Kidney capillary endothelial cell (primary cell): ENCODE measurements around the gene MRPL23.

Experiments
- DNase-seq: peaks from one replicate; pipeline ENCODE4 v3.0.0-alpha.2; 2018; ENCODE audit warnings: low spot score

MRPL23 gene

DNA sequence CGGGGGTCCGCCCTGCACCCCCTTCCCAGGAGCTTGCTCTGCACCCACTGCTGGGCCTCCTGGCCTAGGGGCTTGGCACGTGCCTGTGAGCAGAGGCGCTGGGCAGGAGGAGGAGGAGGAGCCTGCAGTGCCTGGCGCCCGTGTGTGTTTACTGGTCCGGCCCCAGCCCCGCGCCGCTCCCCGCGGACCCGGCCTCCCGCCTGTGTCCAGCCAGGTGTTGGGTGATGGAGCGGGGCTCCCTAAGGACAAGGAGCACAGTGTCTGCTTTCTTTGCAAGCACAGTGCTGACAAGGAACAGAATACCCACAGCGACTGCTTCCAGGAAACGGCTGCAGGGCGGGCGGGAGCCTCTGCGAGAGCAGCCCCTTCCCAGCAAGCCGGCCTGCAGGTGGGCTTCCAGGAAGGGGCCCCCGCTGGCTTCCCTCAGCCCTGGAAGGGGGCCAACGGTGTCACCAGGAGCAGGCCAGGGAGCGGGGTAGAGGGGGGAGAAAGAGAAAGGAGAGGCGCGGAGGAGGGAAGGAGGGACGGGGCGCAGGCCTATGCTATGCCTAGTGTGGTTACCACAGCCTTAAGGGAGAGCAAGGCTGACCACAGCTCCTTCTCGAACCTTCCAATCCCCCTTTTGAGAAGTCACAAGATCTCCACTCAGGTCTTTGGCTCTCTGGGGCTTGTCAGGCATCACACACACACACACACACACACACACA, 43.9 kb downstream of the MRPL23 start:
- no peak for DNase-seq

DNA sequence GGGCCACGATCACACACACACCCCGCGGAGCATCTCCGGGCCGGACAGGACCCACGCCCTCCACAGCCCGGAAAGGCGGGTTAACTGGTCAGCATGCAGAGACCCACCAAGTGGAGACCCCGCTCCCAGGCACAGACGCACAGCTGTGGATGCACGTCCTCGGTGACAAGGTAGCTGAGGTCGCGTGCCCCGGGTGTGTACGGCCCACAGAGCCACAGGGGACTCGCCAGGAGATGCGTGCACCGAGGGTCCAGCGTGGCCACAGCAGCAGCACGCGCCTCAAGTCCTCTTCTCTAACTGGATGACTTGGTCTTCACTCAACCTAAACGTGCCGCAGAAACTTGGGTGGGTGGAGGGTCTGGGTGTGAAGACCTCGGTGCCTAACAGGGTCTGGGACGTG, 45.0 kb downstream of the MRPL23 start:
- DNase-seq: no peak

DNA sequence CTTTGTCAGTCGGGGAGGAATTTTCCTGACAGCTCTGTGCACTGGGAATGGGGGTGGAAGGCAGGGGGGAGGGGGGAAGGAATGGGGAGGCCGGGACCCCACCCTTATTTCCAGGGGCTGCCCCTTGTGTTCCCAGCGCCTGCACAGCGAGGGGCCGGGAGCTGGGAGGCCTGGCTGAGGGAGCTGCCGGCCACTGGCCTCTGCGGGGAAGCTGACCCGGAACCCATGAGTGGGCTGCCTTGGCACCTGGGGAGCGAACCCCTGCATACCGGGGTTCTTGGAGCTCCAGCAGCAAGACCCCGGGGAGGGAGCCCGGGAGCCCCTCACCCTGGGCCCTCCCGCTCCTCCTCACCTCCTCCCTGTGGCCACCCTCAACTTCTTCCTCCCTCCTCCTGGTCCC, 47.0 kb downstream of the MRPL23 start:
- no peak for DNase-seq

DNA sequence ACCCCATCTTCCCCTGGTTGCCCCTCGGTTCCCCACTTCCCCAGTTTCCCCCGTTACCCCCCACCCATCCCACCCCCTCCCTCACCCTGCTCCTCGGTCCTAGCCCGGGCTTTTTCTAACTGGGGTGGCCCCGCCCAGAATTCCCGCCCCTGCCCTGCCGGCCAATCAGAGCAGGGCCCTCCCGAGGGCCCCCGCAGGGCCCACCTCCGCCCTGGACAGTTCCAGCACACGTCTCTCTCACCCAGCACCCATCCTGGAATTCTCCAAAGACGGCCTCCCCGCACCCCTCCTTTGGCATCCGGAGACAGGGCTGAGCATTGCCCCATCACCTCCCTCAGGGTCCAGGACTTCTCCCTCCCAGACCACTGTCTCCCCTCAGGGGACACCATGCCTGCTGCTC, 50.6 kb downstream of the MRPL23 start, which contains the start of gene H19:
Gene H19, minus strand, starts transcription at position 88 of the 400 bp plus-strand sequence.
- DNase-seq: no peak

DNA sequence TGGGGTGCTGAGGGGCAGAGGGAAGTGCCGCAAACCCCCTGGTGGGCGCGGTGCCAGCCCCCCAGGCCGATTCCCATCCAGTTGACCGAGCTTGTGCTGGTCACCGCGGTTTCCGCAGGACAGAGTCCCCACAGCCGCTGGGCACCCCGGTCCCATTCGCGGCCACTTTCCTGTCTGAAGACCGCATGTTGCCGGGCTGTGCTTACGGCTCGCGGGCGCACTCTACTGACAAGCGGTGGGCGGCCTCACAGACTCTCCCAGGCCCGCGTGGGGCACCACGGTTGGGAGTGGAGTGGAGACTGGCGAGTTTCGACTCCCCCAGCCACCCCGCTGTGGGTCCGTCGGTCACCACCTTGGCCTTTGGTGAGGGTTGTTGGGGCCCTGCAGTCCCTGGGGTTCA, 51.2 kb downstream of the MRPL23 start:
- DNase-seq: no peak

DNA sequence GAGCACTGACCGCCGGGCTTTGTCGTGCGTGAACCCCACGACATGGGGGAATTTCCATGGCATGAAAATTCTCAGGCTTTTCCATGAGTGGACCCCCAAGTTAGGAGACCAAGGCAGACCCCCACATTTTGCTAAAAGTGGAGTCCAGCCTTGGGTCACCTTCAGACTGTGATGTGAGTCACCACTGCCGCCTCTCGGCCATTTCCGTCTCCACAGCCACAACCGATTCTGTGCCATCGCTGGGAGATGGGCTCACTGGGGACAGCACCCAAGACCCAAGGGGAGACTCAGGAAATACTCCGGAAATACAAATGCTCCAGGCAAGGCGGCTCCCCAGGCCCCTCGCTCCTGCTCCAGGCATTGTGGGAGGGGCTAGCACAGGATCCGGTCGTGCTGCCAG, 51.7 kb downstream of the MRPL23 start:
- no peak for DNase-seq

DNA sequence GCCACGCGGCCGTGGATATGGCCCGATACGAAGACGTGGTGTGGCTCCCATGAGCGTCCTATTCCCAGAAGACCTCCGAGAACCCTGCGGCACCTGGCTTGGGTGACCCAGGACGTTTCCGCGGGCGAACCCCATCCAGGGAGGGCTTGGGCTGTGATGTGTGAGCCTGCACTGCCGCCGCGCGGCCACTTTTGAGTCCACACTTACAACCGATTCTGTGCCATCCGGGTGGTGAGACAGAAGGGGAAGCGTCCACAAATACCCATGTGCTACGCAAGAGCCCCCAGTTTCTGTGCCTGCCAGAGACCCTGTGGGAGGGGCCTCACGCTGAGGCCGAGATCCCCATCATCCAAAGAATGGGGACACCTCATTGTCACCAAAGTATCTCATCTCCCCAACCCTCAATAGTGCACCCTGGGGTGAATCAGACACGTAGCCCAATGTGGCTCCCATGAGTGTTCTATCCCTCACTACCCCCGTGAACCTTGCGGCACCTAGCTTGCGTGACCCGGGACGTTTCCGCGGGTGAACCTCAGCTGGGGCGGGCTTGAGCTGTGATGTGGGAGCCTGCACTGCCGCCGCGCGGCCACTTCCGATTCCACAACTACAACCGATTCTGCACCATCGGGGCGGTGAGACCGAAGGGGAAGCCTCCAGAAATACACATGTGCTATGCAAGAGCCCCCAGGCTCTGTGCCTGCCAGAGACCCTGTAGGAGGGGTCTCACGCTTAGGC, 55.1 kb downstream of the MRPL23 start:
- no peak for DNase-seq

DNA sequence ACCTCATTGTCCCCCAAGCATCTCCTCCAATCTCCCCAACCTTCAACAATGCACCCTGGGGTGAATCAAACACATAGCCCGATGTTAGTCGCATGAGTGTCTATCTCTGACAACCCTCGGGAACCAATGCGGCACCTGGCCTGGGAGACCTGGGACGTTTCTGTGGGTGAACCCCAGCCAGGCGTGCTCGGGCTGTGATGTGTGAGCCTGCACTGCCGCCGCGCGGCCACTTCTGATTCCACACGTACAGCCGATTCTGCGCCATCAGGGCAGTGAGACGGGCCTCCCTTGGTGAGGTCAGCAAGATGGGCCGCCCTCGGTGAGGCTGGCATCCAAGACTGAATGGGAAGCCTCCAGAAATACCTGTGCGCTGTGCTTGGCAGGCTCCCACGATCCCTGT, 55.7 kb downstream of the MRPL23 start:
- DNase-seq: no peak

DNA sequence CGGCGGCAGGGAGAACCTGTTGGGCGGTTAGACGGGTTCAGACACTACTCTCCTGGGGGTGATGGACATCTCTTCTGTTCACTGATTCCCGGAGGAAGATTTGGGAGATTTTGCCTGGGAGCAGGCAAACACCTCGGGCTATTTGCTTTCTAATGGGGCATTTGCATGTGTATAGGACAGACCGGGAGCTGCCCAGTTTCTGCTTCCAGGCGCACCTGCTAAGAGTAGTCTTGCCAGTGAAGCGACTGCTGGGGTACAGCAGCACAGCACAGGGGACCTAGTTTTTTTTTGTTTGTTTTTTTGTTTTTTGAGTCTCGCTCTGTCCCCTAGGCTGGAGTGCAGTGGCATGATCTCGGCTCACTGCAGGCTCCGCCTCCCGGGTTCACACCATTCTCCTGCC, 57.3 kb downstream of the MRPL23 start:
- DNase-seq: no peak
